Nephron (organoid): Measurements from ENCODE around the gene TBC1D8.

Experiments
- H3K27ac Mint-ChIP-seq, 3 experiments: 2 replicates each; pipeline ENCODE4 v1.8.0; 2020; ENCODE audit warnings: mixed read lengths in 3 of 3, mild to moderate bottlenecking in 2 of 3, moderate library complexity in 1 of 3
- H3K27me3 Mint-ChIP-seq: 2 replicates; pipeline ENCODE4 v1.8.0; 2021; ENCODE audit warnings: low read depth, mild to moderate bottlenecking, moderate library complexity, mixed read lengths
- H3K36me3 Mint-ChIP-seq: 2 replicates; pipeline ENCODE4 v1.8.0; 2020; ENCODE audit warnings: low read depth, mixed read lengths
- H3K4me1 Mint-ChIP-seq: 2 replicates; pipeline ENCODE4 v1.8.0; 2020; ENCODE audit warnings: mixed read lengths
- H3K4me3 Mint-ChIP-seq, 3 experiments: 2 replicates each; pipeline ENCODE4 v1.8.0; 2020; ENCODE audit warnings: mild to moderate bottlenecking in 3 of 3, mixed read lengths in 3 of 3, moderate library complexity in 2 of 3
- H3K9me3 Mint-ChIP-seq: 2 replicates; pipeline ENCODE4 v1.8.0; 2020; ENCODE audit warnings: mixed read lengths
- TF ChIP-seq, protein P1 (sequence below), 3 experiments: fragments of 200-600 bp; sonication (generic); IDR thresholded peaks; one replicate each; pipeline ENCODE4 v1.5.0; 2021; ENCODE audit warnings: antibody characterized with exemption in 3 of 3; ENCODE audit not compliant: unreplicated experiment in 3 of 3

The TBC1D8 gene

DNA sequence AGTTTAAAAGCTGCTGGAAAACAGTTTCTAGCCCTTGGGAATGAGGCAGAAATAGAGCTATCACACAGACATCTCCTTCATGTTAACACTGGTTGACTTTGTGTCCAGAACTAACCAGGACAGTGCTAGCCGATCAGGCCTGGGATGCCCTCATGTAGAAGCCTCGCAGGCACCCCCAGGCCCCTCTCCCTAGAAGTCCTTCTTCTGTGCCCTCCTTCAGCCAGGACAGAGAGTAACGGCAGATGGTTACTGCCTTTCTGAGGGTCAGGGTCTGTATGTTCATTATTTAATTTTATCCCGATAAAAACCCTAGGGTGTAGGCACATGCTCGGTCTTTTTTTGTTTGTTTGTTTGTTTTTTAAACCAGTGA lies 159.8 kb downstream of the TBC1D8 start:
- TF ChIP-seq, protein P1, sequence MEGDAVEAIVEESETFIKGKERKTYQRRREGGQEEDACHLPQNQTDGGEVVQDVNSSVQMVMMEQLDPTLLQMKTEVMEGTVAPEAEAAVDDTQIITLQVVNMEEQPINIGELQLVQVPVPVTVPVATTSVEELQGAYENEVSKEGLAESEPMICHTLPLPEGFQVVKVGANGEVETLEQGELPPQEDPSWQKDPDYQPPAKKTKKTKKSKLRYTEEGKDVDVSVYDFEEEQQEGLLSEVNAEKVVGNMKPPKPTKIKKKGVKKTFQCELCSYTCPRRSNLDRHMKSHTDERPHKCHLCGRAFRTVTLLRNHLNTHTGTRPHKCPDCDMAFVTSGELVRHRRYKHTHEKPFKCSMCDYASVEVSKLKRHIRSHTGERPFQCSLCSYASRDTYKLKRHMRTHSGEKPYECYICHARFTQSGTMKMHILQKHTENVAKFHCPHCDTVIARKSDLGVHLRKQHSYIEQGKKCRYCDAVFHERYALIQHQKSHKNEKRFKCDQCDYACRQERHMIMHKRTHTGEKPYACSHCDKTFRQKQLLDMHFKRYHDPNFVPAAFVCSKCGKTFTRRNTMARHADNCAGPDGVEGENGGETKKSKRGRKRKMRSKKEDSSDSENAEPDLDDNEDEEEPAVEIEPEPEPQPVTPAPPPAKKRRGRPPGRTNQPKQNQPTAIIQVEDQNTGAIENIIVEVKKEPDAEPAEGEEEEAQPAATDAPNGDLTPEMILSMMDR (IDR thresholded peaks at IDR 0.05; ENCODE audit: unreplicated experiment in 3 of 3): no peak
- H3K4me3 Mint-ChIP-seq: no peak overlapping the region
- H3K9me3 Mint-ChIP-seq: no peaks in the 10 kb centered on the region
- peaks cover 8% of the 10 kb centered on the region for H3K27me3 Mint-ChIP-seq
- H3K36me3 Mint-ChIP-seq: no peaks in the 10 kb centered on the region
- no peak overlapping the region for H3K27ac Mint-ChIP-seq
- H3K4me1 Mint-ChIP-seq: no peaks in the 10 kb centered on the region

DNA sequence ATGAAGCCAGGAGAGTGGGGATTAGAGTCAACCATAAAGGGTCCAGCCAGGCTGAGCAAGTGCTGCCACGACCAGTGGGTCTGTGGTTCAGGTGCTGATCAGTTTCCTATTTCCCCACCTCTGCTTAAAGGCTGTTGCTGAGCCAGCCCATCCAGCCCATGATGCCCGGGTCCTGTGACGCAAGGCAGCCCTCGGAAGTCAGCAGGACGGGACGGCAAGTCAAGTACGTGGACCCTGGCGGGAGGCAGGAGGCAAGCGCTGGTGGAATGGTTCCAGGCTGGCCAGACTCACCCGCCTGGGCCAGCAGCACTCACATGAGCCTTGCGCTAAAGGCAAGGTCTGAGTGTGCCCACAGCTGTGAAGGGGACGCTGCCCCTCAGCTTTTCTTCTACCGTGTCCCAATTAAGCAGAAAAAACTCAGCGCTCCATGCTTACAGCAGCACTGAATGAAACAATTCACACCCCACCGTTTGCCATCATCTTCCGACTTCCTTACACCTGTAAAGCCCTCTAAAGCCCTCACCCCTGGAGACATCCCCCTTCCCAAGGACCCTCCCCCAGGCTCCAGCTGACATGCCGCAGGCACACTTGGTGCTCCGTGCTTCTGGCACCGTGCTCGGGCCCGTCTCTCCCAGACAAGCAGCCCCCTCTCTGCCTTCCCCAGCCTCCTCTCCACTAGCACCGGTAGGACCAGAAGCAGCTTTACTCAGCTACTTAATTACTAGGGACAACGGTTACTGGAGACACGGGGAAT lies 160.4 kb downstream of the TBC1D8 start:
- TF ChIP-seq, protein P1 (IDR thresholded peaks at IDR 0.05; ENCODE audit: unreplicated experiment in 3 of 3): no peak
- Mint-ChIP-seq H3K4me3 (no peak overlapping the region), H3K27me3 (peaks cover 8% of the 10 kb centered on the region), H3K27ac (no peak overlapping the region), H3K36me3 (no peaks in the 10 kb centered on the region), H3K9me3 (no peaks in the 10 kb centered on the region), H3K4me1 (no peaks in the 10 kb centered on the region)

DNA sequence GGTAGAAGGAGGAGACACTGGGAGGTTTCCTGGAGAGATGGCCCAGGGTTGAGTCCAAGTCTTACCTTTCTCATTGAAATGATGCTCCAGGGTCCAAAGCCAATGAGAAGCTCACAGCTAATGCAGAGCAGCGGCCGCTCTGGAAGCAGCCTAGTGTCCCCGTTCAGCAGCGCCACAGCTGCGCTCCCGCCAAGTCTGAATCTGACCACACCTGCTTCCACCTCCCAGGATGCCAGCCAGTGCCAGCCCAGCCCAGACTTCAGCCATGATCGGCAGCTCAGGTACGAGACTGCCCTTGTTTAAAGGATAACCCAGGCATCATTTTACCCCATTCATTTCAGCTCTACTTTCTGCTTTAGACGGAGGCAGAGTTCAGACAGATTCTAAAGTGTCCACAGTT lies 161.0 kb downstream of the TBC1D8 start:
- TF ChIP-seq, protein P1 (IDR thresholded peaks at IDR 0.05; ENCODE audit: unreplicated experiment in 3 of 3): no peak
- Mint-ChIP-seq H3K4me3 (no peak overlapping the region), H3K36me3 (no peaks in the 10 kb centered on the region), H3K27ac (no peak overlapping the region), H3K9me3 (no peaks in the 10 kb centered on the region), H3K4me1 (no peaks in the 10 kb centered on the region), H3K27me3 (peaks cover 9% of the 10 kb centered on the region)

DNA sequence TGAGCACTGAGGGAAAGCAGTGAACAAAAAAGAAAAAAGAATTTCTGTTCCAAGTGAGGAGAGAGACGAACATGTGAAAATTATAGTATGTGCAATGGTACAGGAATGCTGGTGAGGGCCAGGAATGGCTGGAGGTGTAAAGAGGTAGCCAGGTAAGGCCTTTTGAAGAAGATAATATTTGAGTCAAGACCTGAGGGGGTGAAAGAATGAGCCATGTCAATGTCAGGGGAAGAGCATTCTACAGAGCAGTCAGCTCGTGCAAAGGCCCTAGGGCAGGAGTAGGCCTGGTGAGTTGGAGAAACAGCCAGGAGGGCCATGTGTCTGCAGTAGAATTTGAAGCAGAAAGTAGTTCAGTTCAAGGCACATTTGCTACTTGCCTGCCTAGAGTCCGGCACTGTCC lies 161.5 kb downstream of the TBC1D8 start:
- TF ChIP-seq, protein P1 (IDR thresholded peaks at IDR 0.05; ENCODE audit: unreplicated experiment in 3 of 3): no peak

DNA sequence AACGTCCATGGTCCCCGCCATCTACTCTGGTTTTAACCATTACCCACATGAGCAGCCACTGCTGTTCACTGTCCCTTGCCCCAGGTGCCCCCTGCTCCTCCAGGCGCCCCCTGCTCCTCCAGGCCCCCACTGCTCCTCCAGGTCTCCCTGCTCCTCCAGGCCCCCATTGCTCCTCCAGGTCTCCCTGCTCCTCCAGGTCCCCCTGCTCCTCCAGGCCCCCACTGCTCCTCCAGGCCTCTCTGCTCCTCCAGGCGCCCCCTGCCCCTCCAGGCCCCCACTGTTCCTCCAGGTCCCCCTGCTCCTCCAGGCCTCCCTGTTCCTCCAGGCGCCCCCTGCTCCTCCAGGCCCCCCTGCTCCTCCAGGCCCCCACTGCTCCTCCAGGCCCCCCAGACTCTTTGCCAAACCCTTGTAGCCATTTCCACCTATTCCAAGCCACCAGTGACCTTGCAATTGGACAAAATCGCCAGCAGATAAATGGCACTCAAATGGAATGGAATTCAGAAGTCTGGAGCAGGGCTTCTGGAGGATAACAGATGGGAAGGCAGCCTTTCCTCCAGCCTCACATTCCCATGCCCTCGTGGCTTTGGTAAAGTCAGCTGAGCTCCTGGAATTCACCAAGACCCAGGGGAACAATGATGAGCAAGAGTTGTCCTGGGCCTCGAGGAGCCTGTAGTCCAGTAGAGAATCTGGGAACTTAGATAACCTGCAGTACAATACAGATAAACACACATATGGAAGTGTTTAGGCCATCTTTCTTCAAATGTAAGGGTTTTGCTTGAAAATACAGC lies 162.4 kb downstream of the TBC1D8 start:
- no peaks in the 10 kb centered on the region for H3K9me3 Mint-ChIP-seq
- TF ChIP-seq, protein P1 (IDR thresholded peaks at IDR 0.05; ENCODE audit: unreplicated experiment in 3 of 3): no peak
- H3K27me3 Mint-ChIP-seq: peaks cover 13% of the 10 kb centered on the region
- no peak overlapping the region for H3K27ac Mint-ChIP-seq
- no peaks in the 10 kb centered on the region for H3K36me3 Mint-ChIP-seq
- H3K4me3 Mint-ChIP-seq: no peak overlapping the region
- H3K4me1 Mint-ChIP-seq: peaks cover 5% of the 10 kb centered on the region

More for the DNA sequence above, 161.5 kb downstream of the TBC1D8 start:
- H3K4me3 Mint-ChIP-seq: no peak overlapping the region
- H3K27ac Mint-ChIP-seq: no peak overlapping the region
- H3K9me3 Mint-ChIP-seq: no peaks in the 10 kb centered on the region
- peaks cover 13% of the 10 kb centered on the region for H3K27me3 Mint-ChIP-seq
- no peaks in the 10 kb centered on the region for H3K36me3 Mint-ChIP-seq
- no peaks in the 10 kb centered on the region for H3K4me1 Mint-ChIP-seq
